Fibroblast of mammary gland (primary cell): ENCODE data around the gene DCDC2C.

Experiments used
- DNase-seq: peaks from one replicate; pipeline ENCODE4 v3.0.0-alpha.2; 2010; ENCODE audit warnings: low read depth
- H3K4me3 ChIP-seq: 2 replicates; pipeline ENCODE4 v1.5.1; 2011; ENCODE audit warnings: low read depth, mild to moderate bottlenecking, low read length, moderate library complexity; ENCODE audit not compliant: control insufficient read depth
- CTCF ChIP-seq: conservative IDR thresholded peaks from 2 replicates; pipeline ENCODE4 v1.5.1; 2011; ENCODE audit warnings: low read depth, low read length, inconsistent platforms; ENCODE audit not compliant: control insufficient read depth, insufficient read depth

Gene DCDC2C

GRCh38 chr2:3769766-3770165 lies 66.4 kb downstream of the DCDC2C start:
- no peak for TF ChIP-seq CTCF
- no peak for DNase-seq
- no peak overlapping the region for H3K4me3 ChIP-seq

- DNase-seq, result no peak
- H3K4me3 ChIP-seq, result no peak overlapping the region
- TF ChIP-seq CTCF, result no peak
These were observed 67.5 kb downstream of the DCDC2C start for GRCh38 chr2:3770724-3771415.

- H3K4me3 ChIP-seq, result no peak overlapping the region
- no peak for DNase-seq
- TF ChIP-seq CTCF, result no peak
These were observed 68.2 kb downstream of the DCDC2C start for GRCh38 chr2:3771576-3771975.

GRCh38 chr2:3774336-3774735 lies 71.0 kb downstream of the DCDC2C start:
- no peak overlapping the region for H3K4me3 ChIP-seq
- no peak for TF ChIP-seq CTCF
- DNase-seq, result no peak

GRCh38 chr2:3776311-3776710 lies 72.9 kb downstream of the DCDC2C start:
- H3K4me3 ChIP-seq, result no peak overlapping the region
- no peak for TF ChIP-seq CTCF
- DNase-seq, result no peak

- no peak for DNase-seq
- H3K4me3 ChIP-seq, result no peak overlapping the region
- no peak for TF ChIP-seq CTCF
These were observed 74.6 kb downstream of the DCDC2C start for GRCh38 chr2:3777966-3778365.
